Fibroblast of peridontal ligament (primary cell): ENCODE results near the gene COX17.
A peak's percentile ranks its signal among the peaks of the same experiment; 100 is the strongest.
"Not testable (repeated sequence)": the region's sequence is repeated elsewhere in the genome, so short reads cannot be mapped to it uniquely, and the experiment has no call there.

Experiments used
- DNase-seq: peaks from one replicate; pipeline ENCODE4 v3.0.0-alpha.2; 2010; ENCODE audit errors: extremely low read depth

The COX17 gene

GRCh38 chr3:119676771-119677640 is at the start of gene COX17:
Gene COX17, minus strand, starts transcription at chr3:119677406. Its CDS starts 96 bp downstream, at chr3:119677310.
- peak; percentile 96 for DNase-seq

- DNase-seq = no peak
Measured at GRCh38 chr3:119726909-119727308, 49.7 kb upstream of the COX17 start.

GRCh38 chr3:119723022-119723421 is 45.8 kb upstream of the COX17 start:
- no peak for DNase-seq

GRCh38 chr3:119717520-119717919 is 40.3 kb upstream of the COX17 start:
- no peak for DNase-seq

- DNase-seq = no peak
Measured at GRCh38 chr3:119716998-119717397, 39.8 kb upstream of the COX17 start.

GRCh38 chr3:119715105-119715504 is 37.9 kb upstream of the COX17 start:
- no peak for DNase-seq

GRCh38 chr3:119703820-119704531 is 26.8 kb upstream of the COX17 start:
- DNase-seq = no peak

GRCh38 chr3:119702530-119703527 is 25.6 kb upstream of the COX17 start, which contains the start of gene CFAP91:
Gene CFAP91, plus strand, starts transcription at chr3:119703022. Its CDS starts 77 bp downstream, at chr3:119703099.
- DNase-seq = peak; percentile 82

GRCh38 chr3:119700920-119701734 is 23.9 kb upstream of the COX17 start:
- DNase-seq = no peak

GRCh38 chr3:119700269-119700919 is 23.2 kb upstream of the COX17 start:
- DNase-seq = no peak

- no peak for DNase-seq
Measured at GRCh38 chr3:119697394-119697793, 20.2 kb upstream of the COX17 start.

GRCh38 chr3:119695480-119695879 is 18.3 kb upstream of the COX17 start:
- peak; percentile 26 for DNase-seq

GRCh38 chr3:119690043-119690656 is 12.9 kb upstream of the COX17 start:
- DNase-seq = peak; percentile 41

- DNase-seq = no peak
Measured at GRCh38 chr3:119683421-119683820, 6.2 kb upstream of the COX17 start.

GRCh38 chr3:119681279-119681678 is 4.1 kb upstream of the COX17 start:
- peak; percentile 79 for DNase-seq

- no peak for DNase-seq
Measured at GRCh38 chr3:119679874-119680273, 2.7 kb upstream of the COX17 start.

- DNase-seq = not testable (repeated sequence)
Measured at GRCh38 chr3:119678209-119678608, 1.0 kb upstream of the COX17 start.

- DNase-seq = no peak
Measured at GRCh38 chr3:119677641-119677934, 382 bp upstream of the COX17 start.

- DNase-seq = peak; percentile 11
Measured at GRCh38 chr3:119676020-119676419, 1.2 kb downstream of the COX17 start.
